Superior temporal gyrus (tissue), 1 donor: ENCODE measurements around the gene BRD7.

ENCODE experiments used
- DNase-seq: peaks from one replicate; pipeline ENCODE4 v3.0.0-alpha.2; 2016; ENCODE audit errors: extremely low spot score

Gene BRD7

GRCh38 chr16:50289950-50290764 lies 78.6 kb downstream of the BRD7 start:
- no peak for DNase-seq

- DNase-seq = no peak
These were observed 79.9 kb downstream of the BRD7 start for GRCh38 chr16:50288920-50289319.

GRCh38 chr16:50288026-50288425 lies 80.8 kb downstream of the BRD7 start:
- no peak for DNase-seq

DNA sequence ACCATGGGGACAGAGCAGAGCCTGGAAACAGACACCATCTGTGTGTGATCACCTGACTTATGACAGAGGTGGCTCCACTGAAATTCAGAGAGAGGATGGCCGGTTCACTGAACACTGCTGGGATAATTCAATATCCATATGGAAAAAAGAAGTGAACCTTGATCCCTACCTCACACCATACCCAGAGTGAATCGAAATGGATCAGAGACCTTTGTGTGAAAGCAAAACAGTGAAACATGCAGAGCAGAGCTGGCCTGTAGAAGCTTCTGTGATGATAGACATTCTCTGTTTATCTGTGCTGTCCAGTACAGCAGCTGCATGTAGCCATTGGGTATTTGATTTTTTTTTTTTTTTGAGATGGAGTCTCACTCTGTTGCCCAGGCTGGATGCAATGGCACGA lies 82.1 kb downstream of the BRD7 start:
- no peak for DNase-seq

GRCh38 chr16:50285406-50286003 lies 83.3 kb downstream of the BRD7 start:
- no peak for DNase-seq

GRCh38 chr16:50284131-50284911 lies 84.5 kb downstream of the BRD7 start:
- DNase-seq = no peak

- DNase-seq = no peak
These were observed 85.7 kb downstream of the BRD7 start for GRCh38 chr16:50282955-50283631.

DNA sequence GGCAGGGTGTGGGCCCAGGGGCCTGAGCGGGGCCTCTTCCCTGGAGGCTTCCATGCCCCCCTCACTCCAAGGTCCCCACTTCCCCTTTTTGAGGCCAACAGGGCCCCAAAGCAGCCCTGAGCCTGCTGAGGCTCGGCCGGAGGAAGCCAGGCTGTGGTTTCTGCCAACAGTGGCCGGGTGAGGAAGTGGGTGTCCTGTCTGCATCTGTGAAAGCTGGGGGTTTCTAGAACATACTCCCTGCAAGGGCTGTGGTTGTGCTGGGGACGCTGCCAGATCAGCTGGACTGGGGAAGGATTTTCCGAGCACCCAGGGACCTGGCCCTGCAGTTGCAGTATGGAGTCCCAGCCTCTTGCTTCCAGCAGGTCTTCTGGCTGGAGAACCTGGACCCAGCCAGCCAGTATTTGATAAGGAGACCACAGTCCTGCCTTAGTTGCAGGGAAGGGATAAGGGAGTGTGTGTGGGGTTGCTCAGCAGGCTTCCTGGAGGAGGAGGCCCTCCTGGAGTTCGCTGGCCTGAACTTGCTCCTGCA lies 86.7 kb downstream of the BRD7 start:
- DNase-seq = no peak

DNA sequence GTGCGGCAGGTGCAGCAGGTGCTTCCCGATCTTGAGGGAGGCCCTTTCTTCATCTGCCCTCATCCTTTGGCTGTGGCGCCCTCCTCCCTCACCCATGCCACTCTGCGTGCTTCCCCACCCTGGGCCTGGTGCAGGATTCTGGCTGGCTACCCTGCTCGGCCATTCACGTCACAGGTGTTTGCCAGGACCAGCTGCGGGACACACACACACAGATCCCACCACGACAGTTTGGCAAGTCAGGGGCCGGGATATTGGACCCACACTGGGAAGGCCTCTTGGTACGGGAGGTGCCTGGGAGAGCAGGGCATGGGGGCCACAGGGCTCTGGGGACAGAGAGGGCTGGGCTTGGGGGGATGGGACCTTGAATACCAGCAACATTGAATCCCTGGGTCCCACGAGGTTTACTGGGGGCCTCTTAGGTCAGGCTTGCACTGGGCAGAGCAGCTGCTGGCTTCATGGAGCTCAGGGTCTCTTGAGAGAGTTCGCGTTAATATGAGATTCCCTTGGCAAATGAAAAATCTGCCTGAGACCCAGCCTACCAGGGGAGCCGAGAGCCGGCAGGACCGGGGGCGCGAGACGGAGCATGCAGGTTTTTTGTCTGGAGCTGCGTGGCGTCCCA lies 87.3 kb downstream of the BRD7 start:
- DNase-seq = no peak

- DNase-seq = no peak
These were observed 87.9 kb downstream of the BRD7 start for GRCh38 chr16:50280932-50281331.

- DNase-seq = no peak
These were observed 89.3 kb downstream of the BRD7 start for GRCh38 chr16:50279504-50279865.

GRCh38 chr16:50278251-50278650 lies 90.5 kb downstream of the BRD7 start:
- no peak for DNase-seq

- DNase-seq = no peak
These were observed 91.8 kb downstream of the BRD7 start for GRCh38 chr16:50276801-50277555.

- no peak for DNase-seq
These were observed 92.5 kb downstream of the BRD7 start for GRCh38 chr16:50276326-50276640.

DNA sequence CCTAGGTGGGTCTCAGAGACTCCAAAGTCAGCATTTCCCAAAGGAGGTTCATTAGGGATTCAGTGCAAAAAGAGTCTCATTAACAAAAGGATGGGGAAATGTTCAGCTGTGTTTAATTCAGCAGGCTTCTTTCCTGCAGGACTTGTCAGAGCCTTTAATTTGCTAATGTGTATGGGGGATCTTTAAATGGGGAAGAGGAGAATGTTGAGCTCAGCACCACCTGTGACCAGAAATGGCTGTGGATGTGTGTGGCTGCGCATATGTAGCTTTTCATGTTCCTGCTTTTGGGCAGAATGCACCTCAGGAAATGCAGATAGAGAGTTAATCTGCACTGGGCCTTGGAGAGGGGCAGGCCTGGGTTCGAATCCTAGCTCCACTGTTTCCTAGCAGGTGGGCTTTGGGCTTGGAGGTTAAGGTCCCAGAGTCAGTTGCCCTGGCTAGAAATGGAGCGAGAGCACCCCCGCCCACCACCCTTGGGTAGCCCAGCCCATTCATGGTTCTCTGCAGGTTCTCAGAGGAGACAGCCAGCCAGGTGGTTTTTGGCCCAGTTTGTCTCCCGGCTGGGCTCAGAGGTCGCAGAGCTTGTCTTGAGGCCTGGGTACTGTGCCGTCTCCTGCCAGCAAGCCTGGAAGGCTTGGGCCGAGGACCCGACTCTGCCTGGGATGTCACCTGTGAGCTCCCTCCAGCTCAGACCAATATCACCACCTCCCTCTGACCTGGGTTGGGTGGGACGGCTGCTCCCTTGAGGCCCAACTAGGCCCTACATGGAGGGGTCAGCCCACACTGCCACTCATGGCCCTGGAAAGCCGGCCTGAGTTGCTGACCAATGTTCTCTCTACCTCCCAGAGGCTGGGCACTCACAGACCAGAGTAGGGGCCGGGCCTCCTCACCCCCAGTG lies 93.1 kb downstream of the BRD7 start:
- DNase-seq = no peak

GRCh38 chr16:50275098-50275415 lies 93.7 kb downstream of the BRD7 start:
- DNase-seq = no peak

DNA sequence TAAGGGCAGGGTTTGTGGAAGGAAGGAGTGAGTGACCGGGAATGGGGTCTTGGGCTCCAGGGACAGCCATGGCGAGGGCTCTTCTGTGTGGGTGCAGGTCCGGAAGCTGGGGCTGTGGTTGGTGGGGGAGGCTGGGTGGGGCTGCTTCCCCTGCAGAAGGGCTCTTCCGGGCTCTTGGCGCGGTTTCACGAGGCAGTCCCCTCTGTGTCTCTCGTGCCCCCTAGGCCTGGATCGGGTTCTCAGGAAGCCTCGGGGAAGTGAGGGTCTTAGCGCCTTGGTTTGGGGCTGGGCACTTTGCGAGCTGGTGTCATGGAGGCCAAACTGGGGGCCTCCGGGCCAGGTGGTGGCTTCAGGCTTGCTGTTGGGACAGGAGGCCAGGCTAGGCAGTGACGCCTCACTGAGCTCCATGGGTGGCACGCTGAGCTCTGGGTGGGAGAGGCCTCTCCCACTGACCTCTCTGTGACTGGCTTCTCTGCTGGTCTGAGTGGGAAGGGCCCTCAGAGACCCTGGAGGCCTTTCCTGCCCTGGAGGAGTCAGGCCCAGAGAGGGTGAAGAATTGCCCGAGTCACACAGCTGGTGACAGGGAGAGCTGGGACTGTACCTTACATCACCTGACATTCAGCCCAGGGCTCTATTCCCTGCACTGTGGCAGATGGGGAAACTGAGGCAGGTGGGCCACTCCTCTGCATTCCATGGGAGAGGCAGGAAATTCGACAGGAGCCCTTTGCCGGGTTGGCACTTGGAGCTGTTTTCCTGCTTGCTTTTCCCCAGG lies 94.3 kb downstream of the BRD7 start:
- DNase-seq = no peak

DNA sequence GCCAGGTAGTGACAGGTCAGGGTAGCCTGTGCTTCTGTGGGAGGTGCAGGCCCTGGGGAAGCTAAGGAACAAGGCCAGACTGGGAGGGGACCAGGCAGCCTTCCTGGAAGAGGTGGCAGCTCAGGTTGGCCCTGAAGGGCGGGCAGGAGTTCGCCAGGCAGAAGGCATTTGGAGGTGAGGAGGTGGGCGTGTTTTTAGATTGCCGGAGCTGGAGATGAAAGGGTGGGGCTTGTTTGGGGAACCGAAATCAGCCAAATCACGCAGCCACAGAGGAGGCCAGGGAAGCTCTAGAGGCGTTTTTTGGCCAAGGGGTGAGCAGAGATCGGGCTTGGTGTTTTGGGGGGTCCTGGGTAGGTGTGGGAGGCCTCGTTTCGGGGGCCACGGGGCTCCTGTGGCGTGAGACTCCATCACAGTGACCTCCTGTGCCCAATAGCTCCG lies 94.9 kb downstream of the BRD7 start:
- no peak for DNase-seq

GRCh38 chr16:50273382-50273690 lies 95.5 kb downstream of the BRD7 start:
- DNase-seq = no peak
